NCI-H460 (cell line): ENCODE measurements around the gene ITGB4. TPM values are rescaled to one million over a fixed set of nuclear protein-coding genes. Genes with fewer than 3 reads are reported as not detected.

Experiments used
- DNase-seq: peaks from one replicate; pipeline ENCODE4 v3.0.0-alpha.2; 2016; ENCODE audit warnings: low read depth; ENCODE audit errors: extremely low read depth
- total RNA-seq: library from RNA; depleted of rRNA; stranded (reverse); fragments of >200 nt; shearing (Covaris generic); gene quantifications from 2 replicates; pipeline ENCODE4 v1.2.3, GENCODE V29; 2014

Gene ITGB4
- total RNA-seq, 1 experiment from 2014 or later, result 14.5 TPM

- no peak for DNase-seq
Observed at GRCh38 chr17:75730065-75730464, 8.8 kb downstream of the ITGB4 start.

DNA sequence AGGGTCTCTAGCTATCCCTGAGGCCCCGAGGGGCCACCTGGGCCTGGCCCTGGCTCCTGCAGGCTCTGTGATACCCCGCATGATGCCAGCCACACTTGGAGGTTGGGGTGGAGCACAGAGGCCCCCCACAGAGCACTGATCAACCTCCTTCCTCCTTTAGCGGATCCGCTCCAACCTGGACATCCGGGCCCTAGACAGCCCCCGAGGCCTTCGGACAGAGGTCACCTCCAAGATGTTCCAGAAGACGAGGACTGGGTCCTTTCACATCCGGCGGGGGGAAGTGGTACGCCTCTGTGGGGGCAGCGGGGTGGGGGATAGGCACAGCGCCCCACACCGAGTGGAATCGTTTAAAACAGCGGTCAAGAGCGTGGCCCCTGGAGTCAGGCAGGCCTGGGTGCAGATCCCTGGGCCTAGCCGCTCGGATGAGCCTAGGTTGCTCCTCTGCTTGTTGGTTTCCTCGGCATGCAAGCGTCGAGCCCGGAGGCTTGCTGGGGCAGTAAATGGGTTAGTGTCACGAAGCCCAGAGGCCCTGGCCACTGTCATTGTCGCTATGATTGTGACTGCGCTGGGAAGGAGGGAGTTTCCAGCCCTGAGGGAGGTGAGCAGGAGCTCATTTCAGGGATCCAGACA is 9.9 kb downstream of the ITGB4 start:
- DNase-seq, result no peak

GRCh38 chr17:75731716-75732498 is 10.6 kb downstream of the ITGB4 start:
- no peak for DNase-seq

- DNase-seq, result no peak
Observed at GRCh38 chr17:75733471-75733870, 12.2 kb downstream of the ITGB4 start.

DNA sequence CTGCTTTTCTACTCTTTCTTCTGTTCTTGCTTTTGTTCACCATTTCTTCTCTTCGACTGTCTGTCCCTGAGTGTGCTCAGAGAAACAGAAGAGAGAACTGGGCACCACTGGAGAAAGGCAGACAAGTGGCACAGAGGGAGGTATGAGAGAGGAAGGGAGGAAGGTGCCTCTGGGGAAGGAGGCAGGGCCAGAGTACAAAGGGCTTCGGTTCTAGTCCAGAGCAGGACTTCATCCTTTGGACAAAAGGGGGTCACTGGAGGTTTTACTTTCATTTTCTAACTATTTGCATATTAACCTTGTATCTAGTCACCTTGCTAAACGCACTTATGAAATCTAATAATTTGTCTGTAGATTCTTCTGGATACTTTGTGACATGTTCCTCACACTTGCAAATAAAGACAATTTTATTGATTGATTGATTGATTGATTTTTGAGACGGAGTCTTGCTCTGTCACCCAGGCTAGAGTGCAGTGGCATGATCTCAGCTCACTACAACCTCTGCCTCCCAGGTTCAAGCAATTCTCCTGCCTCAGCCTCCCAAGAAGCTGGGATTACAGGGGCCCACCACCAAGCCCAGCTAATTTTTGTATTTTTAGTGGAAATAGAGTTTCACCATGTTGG is 13.5 kb downstream of the ITGB4 start:
- DNase-seq, result no peak

DNA sequence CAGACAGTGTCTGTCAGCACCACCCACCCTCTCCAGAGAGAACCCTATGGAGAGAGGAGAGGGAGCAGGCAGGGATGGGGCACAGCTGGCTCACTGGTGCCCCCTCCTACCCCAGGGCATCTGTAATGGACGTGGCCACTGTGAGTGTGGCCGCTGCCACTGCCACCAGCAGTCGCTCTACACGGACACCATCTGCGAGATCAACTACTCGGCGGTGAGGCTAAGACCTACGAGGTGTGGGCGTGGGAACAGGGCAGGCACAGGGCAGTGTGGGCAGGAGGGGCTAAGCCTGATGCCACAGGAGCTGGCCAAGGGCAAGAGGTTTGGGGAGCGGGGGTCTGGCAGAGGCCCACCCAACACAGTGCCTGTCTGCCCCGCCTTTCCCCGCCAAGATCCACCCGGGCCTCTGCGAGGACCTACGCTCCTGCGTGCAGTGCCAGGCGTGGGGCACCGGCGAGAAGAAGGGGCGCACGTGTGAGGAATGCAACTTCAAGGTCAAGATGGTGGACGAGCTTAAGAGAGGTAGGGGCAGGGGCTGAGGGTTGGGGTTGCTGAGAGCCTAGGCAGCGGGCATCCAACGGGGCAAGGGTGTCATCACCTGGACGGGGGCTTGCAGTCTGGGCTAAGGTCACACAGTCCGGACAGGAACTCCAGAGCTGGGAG is 15.0 kb downstream of the ITGB4 start:
- no peak for DNase-seq

- no peak for DNase-seq
Observed at GRCh38 chr17:75737133-75737962, 16.1 kb downstream of the ITGB4 start.

DNA sequence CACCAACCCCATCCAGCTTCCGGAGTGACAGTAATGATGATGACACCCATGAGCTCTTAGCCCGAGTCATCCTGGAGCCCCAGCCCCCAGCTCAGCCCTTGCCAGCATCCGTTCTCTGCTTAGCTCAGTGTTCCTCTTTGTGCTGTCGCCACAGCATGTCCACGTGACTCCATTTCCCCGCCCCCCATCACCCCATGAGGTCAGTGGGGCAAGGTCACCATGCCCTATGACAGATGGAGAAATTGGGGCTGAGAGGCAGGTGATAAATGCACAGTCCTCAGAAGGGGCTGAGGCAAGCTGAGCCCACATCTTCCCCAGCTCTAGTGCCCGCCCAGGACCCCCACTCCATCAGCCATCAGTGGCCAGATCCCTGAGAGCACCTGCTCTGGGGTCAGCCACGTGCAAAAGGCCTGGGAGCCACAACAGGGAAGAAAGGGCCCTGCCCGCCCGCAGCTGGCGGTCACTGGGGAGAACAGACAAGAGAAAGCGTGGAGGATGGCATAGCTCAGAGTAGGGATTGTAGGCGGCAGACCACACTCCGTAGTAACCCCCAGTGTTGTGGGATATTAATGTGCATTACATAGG is 17.1 kb downstream of the ITGB4 start:
- no peak for DNase-seq

- DNase-seq, result no peak
Observed at GRCh38 chr17:75739174-75739573, 17.9 kb downstream of the ITGB4 start.

GRCh38 chr17:75739801-75740200 is 18.5 kb downstream of the ITGB4 start:
- DNase-seq, result no peak

DNA sequence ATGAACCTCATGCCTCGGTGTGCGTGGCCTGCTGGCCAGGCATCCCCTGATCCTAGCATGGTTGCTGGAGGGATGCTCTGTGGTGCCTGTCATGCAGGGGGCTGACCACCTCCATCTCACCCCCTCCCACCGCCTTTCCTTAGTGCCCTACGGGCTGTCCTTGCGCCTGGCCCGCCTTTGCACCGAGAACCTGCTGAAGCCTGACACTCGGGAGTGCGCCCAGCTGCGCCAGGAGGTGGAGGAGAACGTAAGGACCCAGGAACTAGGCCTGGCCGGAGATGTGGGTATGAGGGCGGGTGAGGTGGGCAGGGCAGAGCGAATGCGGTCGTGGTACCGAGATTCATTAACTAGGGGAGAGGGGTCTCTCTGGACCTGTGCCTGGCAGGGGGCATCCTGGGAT is 19.0 kb downstream of the ITGB4 start:
- DNase-seq, result no peak

DNA sequence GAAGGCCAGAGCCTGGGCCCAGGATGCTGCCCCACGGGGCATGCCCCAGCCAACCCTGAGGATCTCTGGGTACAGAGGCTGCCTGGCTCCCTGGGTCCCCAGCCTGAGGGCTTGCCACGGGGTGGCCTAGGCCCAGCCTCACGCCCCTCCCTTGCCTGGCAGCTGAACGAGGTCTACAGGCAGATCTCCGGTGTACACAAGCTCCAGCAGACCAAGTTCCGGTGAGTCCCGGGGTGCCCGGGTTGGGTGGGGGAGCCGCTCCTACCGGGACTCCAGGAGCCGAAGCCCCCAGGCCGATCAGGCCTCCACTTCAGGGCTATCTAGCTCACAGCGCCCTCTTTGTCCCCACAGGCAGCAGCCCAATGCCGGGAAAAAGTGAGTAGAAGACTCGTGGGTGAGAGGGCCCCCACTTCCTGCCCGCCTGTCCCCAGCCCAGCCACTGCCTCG is 19.4 kb downstream of the ITGB4 start:
- DNase-seq, result no peak

- DNase-seq, result no peak
Observed at GRCh38 chr17:75742337-75742736, 21.1 kb downstream of the ITGB4 start.

GRCh38 chr17:75743625-75744206 is 22.5 kb downstream of the ITGB4 start:
- no peak for DNase-seq

- DNase-seq, result no peak
Observed at GRCh38 chr17:75748706-75749105, 27.4 kb downstream of the ITGB4 start.

GRCh38 chr17:75749545-75750389 is 28.5 kb downstream of the ITGB4 start:
- peak; percentile 71 for DNase-seq

- DNase-seq, result no peak
Observed at GRCh38 chr17:75750661-75751423, 29.6 kb downstream of the ITGB4 start.
